KG1 (cell line): Measurements from ENCODE around the gene RESF1.
"Not testable (repeated sequence)": the region's sequence is repeated elsewhere in the genome, so short reads cannot be mapped to it uniquely, and the experiment has no call there.

Experiments
- DNase-seq: peaks from one replicate; lab custom pipeline; 2025; lab: John Stamatoyannopoulos, UW

Gene RESF1

GRCh38 chr12:31959161-31959700 lies at the start of gene RESF1:
TSS of gene RESF1 (plus strand) at chr12:31959415. CDS start at chr12:31980956, 21,541 bp downstream.
- peak; percentile 67 for DNase-seq

GRCh38 chr12:31914927-31915326 lies 44.3 kb upstream of the RESF1 start:
- DNase-seq = no peak

GRCh38 chr12:31915446-31915845 lies 43.8 kb upstream of the RESF1 start:
- no peak for DNase-seq

GRCh38 chr12:31922341-31923062 lies 36.7 kb upstream of the RESF1 start:
- DNase-seq = no peak

- DNase-seq = no peak
Measured at GRCh38 chr12:31923063-31923412, 36.2 kb upstream of the RESF1 start.

GRCh38 chr12:31928246-31929026 lies 30.8 kb upstream of the RESF1 start:
- DNase-seq = no peak

- DNase-seq = no peak
Measured at GRCh38 chr12:31929027-31929526, 30.1 kb upstream of the RESF1 start.

- no peak for DNase-seq
Measured at GRCh38 chr12:31931796-31932715, 27.2 kb upstream of the RESF1 start.

- DNase-seq = no peak
Measured at GRCh38 chr12:31944299-31944698, 14.9 kb upstream of the RESF1 start.

- DNase-seq = no peak
Measured at GRCh38 chr12:31947971-31948370, 11.2 kb upstream of the RESF1 start.

- DNase-seq = not testable (repeated sequence)
Measured at GRCh38 chr12:31948697-31949359, 10.4 kb upstream of the RESF1 start.

GRCh38 chr12:31950088-31950487 lies 9.1 kb upstream of the RESF1 start:
- no peak for DNase-seq

GRCh38 chr12:31950492-31950891 lies 8.7 kb upstream of the RESF1 start:
- no peak for DNase-seq

GRCh38 chr12:31951008-31951407 lies 8.2 kb upstream of the RESF1 start:
- no peak for DNase-seq

- no peak for DNase-seq
Measured at GRCh38 chr12:31951939-31952338, 7.3 kb upstream of the RESF1 start.

- no peak for DNase-seq
Measured at GRCh38 chr12:31952418-31952817, 6.8 kb upstream of the RESF1 start.

GRCh38 chr12:31954925-31955858 lies 4.0 kb upstream of the RESF1 start:
- no peak for DNase-seq

GRCh38 chr12:31958569-31959160 lies 550 bp upstream of the RESF1 start:
- DNase-seq = no peak

GRCh38 chr12:31959701-31960391 lies 631 bp downstream of the RESF1 start:
- DNase-seq = peak; percentile 77
